ENCODE data around the gene GGT6. TPM values are rescaled to one million over a fixed set of nuclear protein-coding genes. Genes with fewer than 3 reads are reported as not detected.

Gene GGT6
- total RNA-seq, 1 experiment from 2014 or later, result not detected

- H3K27ac ChIP-seq (ENCODE audit: low read length), result no peak overlapping the region
- no peak overlapping the region for H2AFZ ChIP-seq (ENCODE audit: low read length)
- H3K4me3 ChIP-seq (ENCODE audit: low read length), result no peak overlapping the region
- H4K20me1 ChIP-seq (ENCODE audit: insufficient read depth, low read depth, low read length), result 0 out of 2 replicates have a peak, but pooled peaks cover 19% of the 10 kb centered on the region
- H3K9me3 ChIP-seq (ENCODE audit: low read length), result no peaks in the 10 kb centered on the region
- no peaks in the 10 kb centered on the region for H3K79me2 ChIP-seq (ENCODE audit: low read length)
- H3K36me3 ChIP-seq (ENCODE audit: insufficient read depth, low read length), result peaks cover 14% of the 10 kb centered on the region
- no peaks in the 10 kb centered on the region for H3K9me2 ChIP-seq (replicated peaks; ENCODE audit: insufficient read depth, low read length)
- no peak overlapping the region for H3K9ac ChIP-seq (ENCODE audit: low read length)
- no peaks in the 10 kb centered on the region for H3K27me3 ChIP-seq (ENCODE audit: low read length)
- H3K4me1 ChIP-seq (ENCODE audit: low read length), result no peaks in the 10 kb centered on the region
- no peak overlapping the region for H3K4me2 ChIP-seq (ENCODE audit: low read depth, low read length, poor library complexity, severe bottlenecking)
- DNase-seq, result no peak
Measured at GRCh38 chr17:4543557-4544026, 16.8 kb downstream of the GGT6 start.

GRCh38 chr17:4542726-4543191, 17.6 kb downstream of the GGT6 start:
- H3K36me3 ChIP-seq (ENCODE audit: insufficient read depth, low read length), result peaks cover 15% of the 10 kb centered on the region

GRCh38 chr17:4542003-4542725, 18.2 kb downstream of the GGT6 start:
- Histone ChIP-seq H3K27me3 (ENCODE audit: low read length) (no peaks in the 10 kb centered on the region), H3K36me3 (ENCODE audit: insufficient read depth, low read length) (peaks cover 13% of the 10 kb centered on the region), H3K4me1 (ENCODE audit: low read length) (no peaks in the 10 kb centered on the region), H4K20me1 (ENCODE audit: insufficient read depth, low read depth, low read length) (peaks cover 25% of the 10 kb centered on the region; the same call in 1 of the 2 replicates), H3K4me3 (ENCODE audit: low read length) (no peak overlapping the region), H3K9me3 (ENCODE audit: low read length) (no peaks in the 10 kb centered on the region), H3K4me2 (ENCODE audit: low read depth, low read length, poor library complexity, severe bottlenecking) (no peak overlapping the region), H3K27ac (ENCODE audit: low read length) (no peak overlapping the region), H3K9me2 (replicated peaks; ENCODE audit: insufficient read depth, low read length) (no peaks in the 10 kb centered on the region), H2AFZ (ENCODE audit: low read length) (no peak overlapping the region), H3K9ac (ENCODE audit: low read length) (no peak overlapping the region), H3K79me2 (ENCODE audit: low read length) (no peaks in the 10 kb centered on the region)
- DNase-seq, result no peak

More at GRCh38 chr17:4542726-4543191, 17.6 kb downstream of the GGT6 start:
- Histone ChIP-seq H3K27ac (ENCODE audit: low read length) (no peak overlapping the region), H3K4me3 (ENCODE audit: low read length) (no peak overlapping the region), H3K9me3 (ENCODE audit: low read length) (no peaks in the 10 kb centered on the region), H4K20me1 (ENCODE audit: insufficient read depth, low read depth, low read length) (0 out of 2 replicates have a peak, but pooled peaks cover 20% of the 10 kb centered on the region), H3K4me1 (ENCODE audit: low read length) (no peaks in the 10 kb centered on the region), H3K79me2 (ENCODE audit: low read length) (no peaks in the 10 kb centered on the region), H3K9me2 (replicated peaks; ENCODE audit: insufficient read depth, low read length) (no peaks in the 10 kb centered on the region), H3K4me2 (ENCODE audit: low read depth, low read length, poor library complexity, severe bottlenecking) (no peak overlapping the region), H3K27me3 (ENCODE audit: low read length) (no peaks in the 10 kb centered on the region), H2AFZ (ENCODE audit: low read length) (no peak overlapping the region), H3K9ac (ENCODE audit: low read length) (no peak overlapping the region)
- DNase-seq, result no peak

GRCh38 chr17:4541328-4542002, 18.9 kb downstream of the GGT6 start:
- Histone ChIP-seq H3K4me3 (ENCODE audit: low read length) (no peak overlapping the region), H4K20me1 (ENCODE audit: insufficient read depth, low read depth, low read length) (peaks cover 28% of the 10 kb centered on the region; the same call in 1 of the 2 replicates), H3K4me2 (ENCODE audit: low read depth, low read length, poor library complexity, severe bottlenecking) (no peak overlapping the region), H3K9ac (ENCODE audit: low read length) (no peak overlapping the region), H3K36me3 (ENCODE audit: insufficient read depth, low read length) (peaks cover 12% of the 10 kb centered on the region), H3K27me3 (ENCODE audit: low read length) (no peaks in the 10 kb centered on the region), H2AFZ (ENCODE audit: low read length) (no peak overlapping the region), H3K4me1 (ENCODE audit: low read length) (no peaks in the 10 kb centered on the region), H3K9me2 (replicated peaks; ENCODE audit: insufficient read depth, low read length) (no peaks in the 10 kb centered on the region), H3K27ac (ENCODE audit: low read length) (no peak overlapping the region), H3K79me2 (ENCODE audit: low read length) (no peaks in the 10 kb centered on the region), H3K9me3 (ENCODE audit: low read length) (no peaks in the 10 kb centered on the region)
- DNase-seq, result no peak

GRCh38 chr17:4540687-4541327, 19.6 kb downstream of the GGT6 start:
- Histone ChIP-seq H3K79me2 (ENCODE audit: low read length) (no peaks in the 10 kb centered on the region), H3K36me3 (ENCODE audit: insufficient read depth, low read length) (peaks cover 12% of the 10 kb centered on the region), H3K4me2 (ENCODE audit: low read depth, low read length, poor library complexity, severe bottlenecking) (no peak overlapping the region), H3K9me2 (replicated peaks; ENCODE audit: insufficient read depth, low read length) (no peaks in the 10 kb centered on the region), H3K27ac (ENCODE audit: low read length) (no peak overlapping the region), H3K27me3 (ENCODE audit: low read length) (no peaks in the 10 kb centered on the region), H3K4me1 (ENCODE audit: low read length) (no peaks in the 10 kb centered on the region), H3K4me3 (ENCODE audit: low read length) (no peak overlapping the region), H3K9ac (ENCODE audit: low read length) (no peak overlapping the region), H2AFZ (ENCODE audit: low read length) (no peak overlapping the region), H3K9me3 (ENCODE audit: low read length) (no peaks in the 10 kb centered on the region), H4K20me1 (ENCODE audit: insufficient read depth, low read depth, low read length) (peaks cover 26% of the 10 kb centered on the region; the same call in 1 of the 2 replicates)
- no peak for DNase-seq

- H4K20me1 ChIP-seq (ENCODE audit: insufficient read depth, low read depth, low read length), result peaks cover 26% of the 10 kb centered on the region; the same call in 1 of the 2 replicates
- H3K9ac ChIP-seq (ENCODE audit: low read length), result no peak overlapping the region
- no peak overlapping the region for H3K27ac ChIP-seq (ENCODE audit: low read length)
- no peaks in the 10 kb centered on the region for H3K27me3 ChIP-seq (ENCODE audit: low read length)
- H3K4me3 ChIP-seq (ENCODE audit: low read length), result no peak overlapping the region
- DNase-seq, result peak; percentile 63
- H3K4me1 ChIP-seq (ENCODE audit: low read length), result no peaks in the 10 kb centered on the region
- no peaks in the 10 kb centered on the region for H3K9me2 ChIP-seq (replicated peaks; ENCODE audit: insufficient read depth, low read length)
- no peak overlapping the region for H2AFZ ChIP-seq (ENCODE audit: low read length)
- no peaks in the 10 kb centered on the region for H3K9me3 ChIP-seq (ENCODE audit: low read length)
- H3K36me3 ChIP-seq (ENCODE audit: insufficient read depth, low read length), result peaks cover 12% of the 10 kb centered on the region; the same call in 1 of the 2 replicates
- no peaks in the 10 kb centered on the region for H3K79me2 ChIP-seq (ENCODE audit: low read length)
- no peak overlapping the region for H3K4me2 ChIP-seq (ENCODE audit: low read depth, low read length, poor library complexity, severe bottlenecking)
Measured at GRCh38 chr17:4540224-4540651, 20.1 kb downstream of the GGT6 start.

GRCh38 chr17:4539576-4540223, 20.7 kb downstream of the GGT6 start:
- no peak overlapping the region for H3K4me2 ChIP-seq (ENCODE audit: low read depth, low read length, poor library complexity, severe bottlenecking)
- no peaks in the 10 kb centered on the region for H3K9me2 ChIP-seq (replicated peaks; ENCODE audit: insufficient read depth, low read length)
- H3K36me3 ChIP-seq (ENCODE audit: insufficient read depth, low read length), result peaks cover 12% of the 10 kb centered on the region; the same call in 1 of the 2 replicates
- H3K79me2 ChIP-seq (ENCODE audit: low read length), result no peaks in the 10 kb centered on the region
- H3K4me1 ChIP-seq (ENCODE audit: low read length), result no peaks in the 10 kb centered on the region
- no peak for DNase-seq
- peaks cover 26% of the 10 kb centered on the region; the same call in 1 of the 2 replicates for H4K20me1 ChIP-seq (ENCODE audit: insufficient read depth, low read depth, low read length)
- H3K27me3 ChIP-seq (ENCODE audit: low read length), result no peaks in the 10 kb centered on the region
- H2AFZ ChIP-seq (ENCODE audit: low read length), result no peak overlapping the region
- H3K9ac ChIP-seq (ENCODE audit: low read length), result no peak overlapping the region
- no peak overlapping the region for H3K4me3 ChIP-seq (ENCODE audit: low read length)
- H3K27ac ChIP-seq (ENCODE audit: low read length), result no peak overlapping the region
- H3K9me3 ChIP-seq (ENCODE audit: low read length), result no peaks in the 10 kb centered on the region

All from Karpas-422 (cell line).